HepG2 (cell line): ENCODE measurements around the gene OMA1. TPM values are rescaled to one million over a fixed set of nuclear protein-coding genes. Genes with fewer than 3 reads are reported as not detected.

Source experiments
- ATAC-seq: fragments of 200-7000 bp; cut with Tn5 transposase; 3 replicates; pipeline ENCODE4 v1.9.1; 2020; ENCODE audit warnings: mild to moderate bottlenecking, moderate library complexity
- BruUV-seq: library from RNA; stranded (reverse); fragments of 400-500 nt; replicated peaks from 2 replicates; lab custom pipeline; 2021; lab: Mats Ljungman, UMichigan
- CTCF ChIA-PET: fragments of 300-600 bp; formaldehyde crosslinking; extraction: SDS; loops from one replicate; lab custom pipeline; 2021; ENCODE audit warnings: low total read pairs, inconsistent platforms, low intra/inter-chr PET ratio; lab: Yijun Ruan, JAX
- POLR2A ChIA-PET: fragments of 350-600 bp; sonication (Branson Sonifier 250); formaldehyde crosslinking; loops from one replicate; lab custom pipeline; 2020; ENCODE audit warnings: antibody characterized with exemption, inconsistent platforms; lab: Yijun Ruan, JAX
- DNase-seq: peaks from one replicate; pipeline ENCODE4 v3.0.0-alpha.2; 2015; ENCODE audit warnings: low spot score
- FAIRE-seq: peaks from 3 replicates; lab custom pipeline; 2011; peaks lifted over from hg19 to GRCh38; lab: Jason Lieb, UNC
- H2AFZ ChIP-seq: one replicate; pipeline ENCODE4 v1.6.1; 2011; ENCODE audit warnings: low read length, inconsistent platforms
- H3K27ac ChIP-seq: fragments of 300-600 bp; 3 replicates; pipeline ENCODE4 v1.8.0; 2011; ENCODE audit warnings: mixed run types, mild to moderate bottlenecking, mixed read lengths, low read length, inconsistent platforms; ENCODE audit not compliant: insufficient read depth; ENCODE audit errors: extremely low read length
- H3K27me3 ChIP-seq, 2 experiments: fragments of 200-600 bp in 1 of 2; 2 replicates in 1 of 2; 3 replicates in 1 of 2; pipeline versions ENCODE4 v1.6.0 to v1.8.0; 2011; ENCODE audit warnings: low read length in 2 of 2, mild to moderate bottlenecking in 2 of 2, moderate library complexity in 2 of 2, inconsistent platforms in 1 of 2; ENCODE audit not compliant: insufficient read depth in 2 of 2, control insufficient read depth in 1 of 2
- H3K36me3 ChIP-seq, 2 experiments: fragments of 200-600 bp in 1 of 2; replicated peaks in 1 of 2; 2 replicates in 1 of 2; 3 replicates in 1 of 2; pipeline versions ENCODE4 v1.5.1 to v1.8.0; 2011; ENCODE audit warnings: low read length in 2 of 2, inconsistent platforms in 1 of 2; ENCODE audit not compliant: insufficient read depth in 2 of 2, control insufficient read depth in 1 of 2
- H3K4me1 ChIP-seq: 2 replicates; pipeline ENCODE4 v1.5.1; 2012; ENCODE audit warnings: low read length, inconsistent platforms; ENCODE audit not compliant: insufficient read depth
- H3K4me2 ChIP-seq: 2 replicates; pipeline ENCODE4 v1.6.0; 2011; ENCODE audit warnings: low read depth, low read length, inconsistent platforms
- H3K4me3 ChIP-seq, 3 experiments: fragments of 200-600 bp in 1 of 3; sonication (generic), shearing (Covaris generic) in 1 of 3; replicated peaks in 1 of 3; 2 replicates each; pipeline ENCODE4 v1.5.1; 2011 to 2016; ENCODE audit warnings: low read length in 3 of 3, inconsistent platforms in 2 of 3, low read depth in 2 of 3, mild to moderate bottlenecking in 2 of 3, control low read depth in 1 of 3, mixed read lengths in 1 of 3; ENCODE audit not compliant: insufficient read depth in 1 of 3
- H3K79me2 ChIP-seq: one replicate; pipeline ENCODE4 v1.6.1; 2011; ENCODE audit warnings: low read length, inconsistent platforms; ENCODE audit not compliant: insufficient read depth
- H3K9ac ChIP-seq: 2 replicates; pipeline ENCODE4 v1.6.0; 2011; ENCODE audit warnings: mild to moderate bottlenecking, low read depth, low read length, inconsistent platforms; ENCODE audit not compliant: insufficient read depth
- H3K9me3 ChIP-seq: 2 replicates; pipeline ENCODE4 v1.5.1; 2012; ENCODE audit warnings: mild to moderate bottlenecking, low read length
- H4K20me1 ChIP-seq: 2 replicates; pipeline ENCODE4 v1.6.0; 2011; ENCODE audit warnings: inconsistent platforms, mild to moderate bottlenecking, low read length, moderate library complexity; ENCODE audit not compliant: insufficient read depth
- AHR ChIP-seq: IDR thresholded peaks from 2 replicates; pipeline ENCODE4 v1.6.1; 2018; ENCODE audit warnings: missing genetic modification reagents, missing compliant biosample characterization
- ARID3A ChIP-seq: IDR thresholded peaks from 2 replicates; pipeline ENCODE4 v1.6.1; 2012; ENCODE audit warnings: low read depth, low read length, improper control_type of control experiment
- CEBPB ChIP-seq: IDR thresholded peaks from 2 replicates; pipeline ENCODE4 v1.6.1; 2011; ENCODE audit warnings: low read depth, low read length, improper control_type of control experiment, borderline replicate concordance
- CEBPG ChIP-seq: IDR thresholded peaks from 2 replicates; pipeline ENCODE4 v1.6.1; 2016
- FOXJ3 ChIP-seq: sonication (generic); formaldehyde crosslinking; IDR thresholded peaks from 2 replicates; pipeline ENCODE4 v1.4.0; 2020; ENCODE audit warnings: missing genetic modification reagents, mild to moderate bottlenecking, borderline replicate concordance
- HMG20A ChIP-seq: IDR thresholded peaks from 2 replicates; pipeline ENCODE4 v1.6.1; 2016; ENCODE audit warnings: borderline replicate concordance
- HNRNPL ChIP-seq: fragments of 200-400 bp; formaldehyde crosslinking; IDR thresholded peaks from 2 replicates; pipeline ENCODE4 v1.6.1; 2017; ENCODE audit warnings: mild to moderate bottlenecking, low read depth, low read length
- KLF6 ChIP-seq: IDR thresholded peaks from 2 replicates; pipeline ENCODE4 v1.8.0; 2016; ENCODE audit warnings: missing biosample characterization, missing genetic modification reagents
- MED8 ChIP-seq: sonication (generic); formaldehyde crosslinking; IDR thresholded peaks from 2 replicates; pipeline ENCODE4 v1.8.1; 2023; ENCODE audit warnings: mild to moderate bottlenecking, missing genetic modification reagents; ENCODE audit not compliant: insufficient replicate concordance
- THAP9 ChIP-seq: sonication (generic); formaldehyde crosslinking; IDR thresholded peaks from 2 replicates; pipeline ENCODE4; 2020; ENCODE audit warnings: missing genetic modification reagents, mild to moderate bottlenecking, borderline replicate concordance
- ZNF335 ChIP-seq: sonication (generic); formaldehyde crosslinking; IDR thresholded peaks from 2 replicates; pipeline ENCODE4 v1.4.0; 2020; ENCODE audit warnings: missing genetic modification reagents
- ZNF451 ChIP-seq: sonication (generic); formaldehyde crosslinking; IDR thresholded peaks from 2 replicates; pipeline ENCODE4 v1.5.0; 2020; ENCODE audit warnings: mild to moderate bottlenecking, missing genetic modification reagents
- ZNF746 ChIP-seq: sonication (generic); formaldehyde crosslinking; IDR thresholded peaks from 2 replicates; pipeline ENCODE4 v1.8.0; 2022; ENCODE audit warnings: mild to moderate bottlenecking, missing genetic modification reagents
- WGBS: methylation state at CpG from one replicate; pipeline ENCODE4 v1.1.6; 2017; ENCODE audit warnings: low lambda C conversion rate; 5-methylcytosine and 5-hydroxymethylcytosine counted together
- in situ Hi-C: cut with HindIII; loops from 2 replicates; pipeline ENCODE4 v1.10.0; 2017; ENCODE audit warnings: low pct_unique_long_range_greater_than_20kb; ENCODE audit not compliant: extremely low pct_ligation_motif_present
- intact Hi-C: fragments of 100-400 bp; cut with micrococcal nuclease; formaldehyde crosslinking; loops from one replicate; pipeline ENCODE4 v1.10.0; 2022; ENCODE audit not compliant: unreplicated experiment
- polyA plus RNA-seq, 8 experiments: library from polyadenylated mRNA; depleted of rRNA in 3 of 8; stranded (reverse) in 7 of 8; unstranded in 1 of 8; fragments of >200 nt; fragmentation: Illumina TruSeq in 4 of 8; extraction: Trizol in 4 of 8; gene quantifications; 2 replicates each; pipeline versions ENCODE4 v1.2.1 to v1.2.3, GENCODE V29; 2011 to 2016; ENCODE audit warnings: low read depth in 4 of 8, missing spikeins in 1 of 8, mixed read lengths in 1 of 8; ENCODE audit not compliant: insufficient read depth in 1 of 8
- total RNA-seq, 5 experiments: library from RNA; depleted of rRNA; stranded (reverse); fragments of >200 nt; fragmentation: Illumina TruSeq; extraction: Trizol; gene quantifications; 2 replicates each; pipeline ENCODE4 v1.2.3, GENCODE V29; 2016; ENCODE audit warnings: low read depth in 1 of 5
- TF ChIP-seq, protein P1 (sequence below): sonication (generic); formaldehyde crosslinking; IDR thresholded peaks from 2 replicates; pipeline ENCODE4 v1.8.1; 2023; ENCODE audit warnings: mild to moderate bottlenecking, missing genetic modification reagents

The OMA1 gene
- total and polyA plus RNA-seq, 2 of the 13 experiments (the other 11 are each of a cell fraction or from before 2014, with no cell fraction given): 7.0 to 26.9 TPM

GRCh38 chr1:58539553-58539952, 7.0 kb downstream of the OMA1 start:
- TF ChIP-seq HMG20A (CRISPR knock-in tag) (no peak), CEBPG (CRISPR knock-in tag) (peak; percentile 59), CEBPB (peak; percentile 84)
- no peak overlapping the region for H3K9ac ChIP-seq
- peaks cover 9% of the 10 kb centered on the region for H3K4me1 ChIP-seq
- 63% methylated on average over 2 of the region's 2 CpGs for WGBS
- BruUV-seq: no TSS peak
- in situ Hi-C loops: no loop called here
- ChIA-PET POLR2A (no interaction called here), CTCF (no interaction called here)
- no peaks in the 10 kb centered on the region for H3K27me3 ChIP-seq
- no peaks in the 10 kb centered on the region for H3K36me3 ChIP-seq
- intact Hi-C loops: no loop called here
- no peak for ATAC-seq
- DNase-seq: no peak
- no peak for FAIRE-seq
- H2AFZ ChIP-seq: no peak overlapping the region
- no peaks in the 10 kb centered on the region for H4K20me1 ChIP-seq
- H3K27ac ChIP-seq: no peak overlapping the region
- no peaks in the 10 kb centered on the region for H3K9me3 ChIP-seq
- H3K4me2 ChIP-seq: no peak overlapping the region
- H3K4me3 ChIP-seq: no peak overlapping the region
- H3K79me2 ChIP-seq: no peaks in the 10 kb centered on the region

DNA sequence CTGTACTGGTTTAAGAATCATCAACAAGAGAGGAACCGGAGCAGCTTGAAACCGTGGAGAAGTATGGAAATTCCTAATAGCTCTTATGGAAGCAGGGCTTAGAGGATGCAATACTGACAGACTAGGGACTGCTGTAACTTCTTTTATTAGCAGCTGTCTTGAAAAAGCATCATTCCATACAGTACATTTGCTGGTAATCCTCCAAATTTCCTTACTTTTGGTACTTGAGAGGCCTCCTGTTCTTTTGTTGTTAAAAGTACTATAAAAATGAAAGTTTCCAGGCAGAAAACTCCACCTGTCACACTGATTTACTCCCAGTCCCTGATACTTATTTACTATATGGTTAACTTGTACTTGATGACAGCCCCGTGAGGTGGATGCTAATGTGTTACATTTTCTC, 7.7 kb downstream of the OMA1 start:
- ATAC-seq (no peak), DNase-seq (no peak), FAIRE-seq (no peak)
- no peaks in the 10 kb centered on the region for H3K36me3 ChIP-seq
- H3K9me3 ChIP-seq: no peaks in the 10 kb centered on the region
- CTCF ChIA-PET: no interaction called here
- WGBS: 94% methylated on average over 3 of the region's 3 CpGs
- H3K79me2 ChIP-seq: no peaks in the 10 kb centered on the region
- H3K27ac ChIP-seq: no peak overlapping the region
- no peaks in the 10 kb centered on the region for H3K27me3 ChIP-seq
- intact Hi-C loops (no loop called here), in situ Hi-C loops (no loop called here)
- H4K20me1 ChIP-seq: no peaks in the 10 kb centered on the region
- H3K4me2 ChIP-seq: no peak overlapping the region
- H3K4me1 ChIP-seq: 0 out of 2 replicates have a peak, but pooled peaks cover 5% of the 10 kb centered on the region
- BruUV-seq: no TSS peak
- no peak overlapping the region for H3K4me3 ChIP-seq
- POLR2A ChIA-PET: no interaction called here
- no peak overlapping the region for H3K9ac ChIP-seq
- H2AFZ ChIP-seq: no peak overlapping the region
- TF ChIP-seq ZNF335 (CRISPR knock-in tag) (no peak), KLF6 (CRISPR knock-in tag) (no peak), THAP9 (no peak), HNRNPL (no peak), AHR (CRISPR knock-in tag) (no peak), ARID3A (no peak), ZNF746 (no peak), MED8 (no peak), FOXJ3 (CRISPR knock-in tag) (no peak), ZNF451 (CRISPR knock-in tag) (no peak)
- TF ChIP-seq, protein P1, sequence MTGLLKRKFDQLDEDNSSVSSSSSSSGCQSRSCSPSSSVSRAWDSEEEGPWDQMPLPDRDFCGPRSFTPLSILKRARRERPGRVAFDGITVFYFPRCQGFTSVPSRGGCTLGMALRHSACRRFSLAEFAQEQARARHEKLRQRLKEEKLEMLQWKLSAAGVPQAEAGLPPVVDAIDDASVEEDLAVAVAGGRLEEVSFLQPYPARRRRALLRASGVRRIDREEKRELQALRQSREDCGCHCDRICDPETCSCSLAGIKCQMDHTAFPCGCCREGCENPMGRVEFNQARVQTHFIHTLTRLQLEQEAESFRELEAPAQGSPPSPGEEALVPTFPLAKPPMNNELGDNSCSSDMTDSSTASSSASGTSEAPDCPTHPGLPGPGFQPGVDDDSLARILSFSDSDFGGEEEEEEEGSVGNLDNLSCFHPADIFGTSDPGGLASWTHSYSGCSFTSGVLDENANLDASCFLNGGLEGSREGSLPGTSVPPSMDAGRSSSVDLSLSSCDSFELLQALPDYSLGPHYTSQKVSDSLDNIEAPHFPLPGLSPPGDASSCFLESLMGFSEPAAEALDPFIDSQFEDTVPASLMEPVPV (CRISPR knock-in tag): no peak
